GM21367 (cell line): Measurements from ENCODE around the gene ZFYVE1.
"Not testable (repeated sequence)": the region's sequence is repeated elsewhere in the genome, so short reads cannot be mapped to it uniquely, and the experiment has no call there.

Experiments used
- ATAC-seq: cut with Tn5 transposase; IDR thresholded peaks from one replicate; pipeline ENCODE4 v1.9.1; 2021; ENCODE audit not compliant: unreplicated experiment

The ZFYVE1 gene

GRCh38 chr14:73007835-73008234, 19.1 kb downstream of the ZFYVE1 start:
- no peak for ATAC-seq

GRCh38 chr14:73004641-73005040, 22.3 kb downstream of the ZFYVE1 start:
- ATAC-seq, result not testable (repeated sequence)

DNA sequence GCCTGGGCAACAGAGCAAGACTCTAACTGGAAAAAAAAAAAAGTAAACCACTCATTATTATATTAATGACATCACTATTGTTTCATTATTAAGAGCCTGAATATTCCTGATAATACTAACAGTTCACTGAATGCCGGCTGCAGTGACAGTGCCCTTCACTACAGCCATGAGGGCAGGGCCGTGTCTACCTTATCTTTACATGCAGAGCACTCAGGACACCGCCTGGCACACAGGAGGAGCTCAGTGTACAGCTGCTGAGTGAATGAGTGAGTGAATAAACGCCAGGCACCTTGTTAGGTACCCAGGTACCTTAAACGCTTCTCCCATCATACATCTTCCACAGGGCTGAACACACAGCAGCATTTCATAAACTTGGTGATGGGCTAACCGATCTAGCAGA, 23.2 kb downstream of the ZFYVE1 start:
- ATAC-seq, result no peak

DNA sequence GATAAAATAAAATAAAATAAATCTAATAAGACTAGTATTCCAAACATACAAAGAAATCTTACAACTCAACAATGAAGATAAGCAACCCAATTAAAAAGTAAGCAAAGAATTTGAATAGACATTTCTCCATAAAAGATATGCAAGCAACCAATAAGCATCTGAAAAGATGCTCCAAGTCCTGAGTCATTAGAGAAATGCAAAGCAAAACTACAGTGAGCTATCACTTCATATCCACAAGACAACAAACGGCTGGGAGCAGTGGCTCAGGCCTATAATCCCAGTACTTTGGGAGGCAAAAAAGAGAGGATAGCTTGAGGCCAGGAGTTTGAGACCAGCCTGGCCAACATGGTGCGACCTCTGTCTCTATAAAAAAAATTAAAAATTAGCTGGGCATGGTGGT, 26.8 kb downstream of the ZFYVE1 start:
- ATAC-seq, result no peak

DNA sequence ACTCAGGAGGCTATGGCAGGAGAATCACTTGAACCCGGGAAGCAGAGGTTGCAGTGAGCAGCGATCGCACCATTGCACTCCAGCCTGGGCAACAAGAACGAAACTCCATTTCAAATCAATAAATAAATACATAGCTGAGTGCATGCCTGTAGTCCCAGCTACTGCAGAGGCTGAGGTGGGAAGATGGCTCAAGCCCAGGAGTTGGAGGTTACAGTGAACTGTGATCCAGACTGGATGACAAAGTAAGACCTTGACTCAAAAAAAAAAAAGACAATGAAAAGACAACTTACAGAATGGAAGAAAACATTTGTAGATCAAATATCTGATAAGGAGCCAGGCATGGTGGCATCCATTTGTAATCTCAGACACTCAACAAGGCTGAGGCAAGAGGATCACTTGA, 27.6 kb downstream of the ZFYVE1 start:
- ATAC-seq, result no peak

GRCh38 chr14:72998252-72998903, 28.5 kb downstream of the ZFYVE1 start:
- ATAC-seq, result no peak

GRCh38 chr14:72996916-72997315, 30.0 kb downstream of the ZFYVE1 start:
- ATAC-seq, result no peak

DNA sequence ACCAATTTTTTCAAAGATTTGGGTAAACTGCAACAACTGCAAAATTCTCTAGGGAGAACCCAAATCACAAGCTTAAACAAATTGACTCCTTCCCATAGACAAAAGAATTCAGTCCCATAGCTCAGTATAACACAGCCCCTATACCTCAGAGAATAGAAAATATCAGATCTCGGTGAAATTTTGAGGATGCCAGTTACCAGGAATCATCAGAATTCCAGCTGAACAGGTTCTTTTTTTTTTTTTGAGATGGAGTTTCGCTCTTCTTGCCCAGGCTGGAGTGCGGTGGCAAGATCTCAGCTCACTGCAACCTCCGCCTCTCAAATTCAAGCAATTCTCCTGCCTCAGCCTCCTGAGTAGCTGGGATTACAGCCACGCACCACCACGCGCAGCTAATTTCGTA, 36.7 kb downstream of the ZFYVE1 start:
- no peak for ATAC-seq

DNA sequence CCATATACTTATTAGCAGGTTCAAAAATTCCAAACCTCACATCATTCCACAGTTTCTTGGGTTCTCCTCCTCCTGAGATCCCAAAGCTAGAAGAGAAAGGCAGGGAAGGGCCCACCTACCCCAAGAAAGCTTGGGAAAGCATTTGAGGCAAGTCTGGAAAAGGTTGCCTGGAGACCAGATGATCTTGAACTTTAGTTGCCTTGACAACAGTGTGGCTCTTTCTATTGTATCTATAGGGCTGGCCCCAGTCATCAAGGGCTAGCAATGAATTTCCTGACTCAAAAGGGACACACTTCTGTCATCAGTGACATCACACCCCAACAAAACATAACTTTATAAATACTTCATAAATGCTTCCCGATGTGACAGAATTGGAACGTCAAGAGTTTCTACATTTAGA, 40.0 kb downstream of the ZFYVE1 start:
- no peak for ATAC-seq

DNA sequence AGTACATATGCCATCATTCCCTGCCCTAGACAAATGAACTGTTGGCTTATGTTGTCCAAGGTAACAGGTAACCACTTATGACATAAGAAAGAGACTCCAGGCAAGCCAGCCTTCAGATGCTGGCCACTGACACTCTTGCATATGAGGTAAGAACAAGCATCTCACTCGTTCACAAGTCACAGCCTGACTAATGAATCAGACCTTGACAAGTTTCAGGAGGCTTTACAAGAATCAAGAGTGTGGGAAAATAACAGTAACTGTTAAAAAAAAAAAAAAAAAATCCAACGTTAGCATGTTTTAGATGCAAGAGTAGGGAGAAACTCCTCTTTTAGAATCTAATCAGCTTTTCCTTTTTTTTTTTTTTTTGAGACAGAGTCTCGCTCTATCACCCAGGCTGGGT, 40.7 kb downstream of the ZFYVE1 start:
- no peak for ATAC-seq

DNA sequence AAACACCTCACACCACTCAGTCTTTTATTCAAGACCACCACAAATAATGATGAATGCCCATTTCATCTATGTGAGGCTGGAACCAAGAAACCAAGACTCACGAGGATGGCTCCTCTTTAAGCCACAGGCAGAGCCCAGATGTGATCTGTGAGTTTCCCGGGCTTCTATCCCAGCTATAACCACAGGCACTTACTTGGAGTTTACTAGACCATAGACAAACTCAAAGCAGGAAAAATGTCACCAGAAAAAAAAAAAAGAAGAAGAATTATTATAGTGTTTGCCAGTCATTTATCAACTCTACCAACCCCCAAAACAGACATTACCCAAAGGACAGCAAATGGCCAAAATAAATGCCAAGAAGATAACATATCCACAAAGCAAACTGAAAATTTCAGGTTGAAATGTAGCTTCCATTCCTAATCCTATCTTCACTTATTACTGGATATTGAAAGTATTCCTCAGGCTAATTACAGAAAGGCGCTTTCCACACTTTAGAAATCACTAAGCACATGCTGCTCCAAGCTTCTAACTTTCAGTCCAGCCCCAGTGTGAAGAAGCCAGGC, 44.7 kb downstream of the ZFYVE1 start:
- no peak for ATAC-seq

- no peak for ATAC-seq
These were observed 46.0 kb downstream of the ZFYVE1 start for GRCh38 chr14:72980863-72981262.

DNA sequence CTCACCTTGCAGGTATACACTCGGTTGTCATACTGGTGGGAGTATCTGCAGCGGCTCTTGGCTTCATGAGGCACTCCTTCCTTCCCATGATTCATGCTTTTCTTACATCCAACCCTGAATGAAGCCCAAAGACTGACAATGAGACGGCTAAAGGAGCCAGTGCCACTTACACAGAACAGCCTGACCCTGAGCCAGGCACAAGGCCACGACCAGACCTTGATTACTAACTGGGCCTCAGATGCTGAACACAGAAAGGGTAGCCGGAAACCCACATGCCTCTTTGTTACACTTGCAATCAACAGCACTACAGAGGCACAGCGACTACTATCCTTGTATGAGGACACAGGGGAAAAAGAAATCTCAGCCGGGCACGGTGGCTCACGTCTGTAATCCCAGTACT, 48.0 kb downstream of the ZFYVE1 start:
- no peak for ATAC-seq

GRCh38 chr14:72975770-72976169, 51.1 kb downstream of the ZFYVE1 start:
- ATAC-seq, result no peak

GRCh38 chr14:72974661-72975060, 52.2 kb downstream of the ZFYVE1 start:
- no peak for ATAC-seq

DNA sequence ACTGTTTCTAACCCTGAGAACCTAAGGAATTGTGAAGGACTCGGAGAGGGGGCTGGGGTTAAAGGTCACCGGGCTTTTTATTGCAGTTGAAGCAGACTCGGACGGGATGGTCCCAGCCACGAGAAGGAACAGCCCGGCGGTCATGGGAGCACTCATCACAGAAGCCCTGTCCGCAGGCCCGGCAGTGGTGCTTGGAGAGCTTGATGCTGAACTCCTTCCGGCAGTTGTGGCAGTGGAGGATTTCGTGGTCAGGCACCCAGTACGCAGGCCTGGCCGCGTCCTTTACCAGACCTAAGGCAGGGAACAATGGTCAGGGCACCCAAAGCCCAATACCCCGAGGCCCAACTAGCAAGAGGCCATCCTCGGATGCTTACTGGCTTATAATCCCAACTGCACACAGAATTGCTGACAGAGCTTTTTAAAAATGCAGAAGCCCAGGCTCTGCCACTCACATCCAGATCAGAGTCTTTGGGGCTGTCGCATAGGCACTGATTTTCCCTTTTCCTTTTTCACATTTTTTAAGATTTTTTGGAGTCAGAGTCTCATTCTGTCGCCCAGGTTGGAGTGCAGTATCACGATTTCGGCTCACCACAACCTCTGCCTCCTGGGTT, 56.0 kb downstream of the ZFYVE1 start:
- ATAC-seq, result no peak

DNA sequence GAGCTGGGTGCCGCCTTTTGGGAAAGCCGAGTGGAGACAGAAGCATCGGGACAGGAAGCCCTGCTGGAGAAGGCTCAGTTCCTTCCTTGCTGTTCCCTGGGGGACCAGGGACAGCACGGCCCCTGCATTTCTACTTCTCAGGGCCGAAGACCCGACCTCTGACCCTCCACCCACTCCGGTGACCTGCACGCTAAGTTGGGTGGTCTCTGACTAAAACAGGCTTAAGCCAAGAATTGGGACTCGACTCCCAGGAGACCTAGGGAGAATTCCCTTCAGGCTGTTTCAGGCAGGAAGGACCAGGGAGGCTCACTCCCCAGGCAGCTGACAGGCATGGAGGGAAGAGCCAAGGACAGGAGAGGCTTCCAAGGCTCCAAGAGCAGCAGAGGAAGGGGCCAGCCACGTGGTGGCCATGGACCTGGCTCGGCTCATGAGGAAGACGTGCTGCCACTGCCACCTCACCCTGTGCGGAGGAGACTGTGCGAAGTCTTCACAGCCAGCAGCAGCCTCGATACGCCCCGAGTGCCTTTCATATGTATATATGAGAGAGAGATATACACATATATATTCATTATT, 56.8 kb downstream of the ZFYVE1 start:
- no peak for ATAC-seq

- ATAC-seq, result no peak
These were observed 58.6 kb downstream of the ZFYVE1 start for GRCh38 chr14:72968316-72968715.

DNA sequence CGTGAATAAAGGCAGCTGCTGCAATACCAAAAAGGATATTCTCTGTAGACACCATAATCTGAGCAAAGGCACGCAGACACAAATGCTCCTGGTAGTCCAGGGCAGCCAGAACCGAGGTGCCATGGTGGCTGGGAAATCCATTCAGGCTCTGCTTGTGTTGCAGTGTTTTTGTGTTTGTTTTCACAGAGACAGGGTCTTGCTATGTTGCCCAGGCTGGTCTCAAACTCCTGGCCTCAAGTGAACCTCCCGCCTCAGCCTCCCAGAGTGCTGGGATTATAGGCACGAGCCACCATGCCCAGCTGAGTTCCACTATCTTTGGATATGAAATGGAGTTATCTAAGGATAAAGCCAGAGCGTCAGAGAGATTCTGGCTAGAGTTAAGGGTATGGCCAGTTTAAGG, 60.9 kb downstream of the ZFYVE1 start:
- ATAC-seq, result no peak

GRCh38 chr14:72965249-72965648, 61.7 kb downstream of the ZFYVE1 start:
- no peak for ATAC-seq

GRCh38 chr14:72962829-72963312, 64.0 kb downstream of the ZFYVE1 start:
- ATAC-seq, result no peak

DNA sequence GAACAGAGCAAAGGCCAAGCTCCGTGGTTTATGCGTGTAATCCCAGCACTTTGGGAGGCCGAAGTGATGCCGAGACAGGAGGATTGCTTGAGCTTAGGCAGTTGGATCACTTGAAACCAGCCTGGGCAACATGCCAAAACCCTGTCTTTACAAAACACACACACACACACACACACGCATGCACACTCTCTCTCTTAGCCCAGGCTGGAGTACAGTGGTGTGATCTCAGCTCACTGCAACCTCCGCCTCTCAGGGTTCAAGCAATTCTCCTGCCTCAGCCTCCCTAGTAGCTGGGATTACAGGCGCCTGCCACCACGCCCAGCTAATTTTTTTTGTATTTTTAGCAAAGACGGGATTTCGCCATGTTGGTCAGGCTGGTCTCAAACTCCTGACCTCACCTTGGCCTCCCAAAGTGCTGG, 64.6 kb downstream of the ZFYVE1 start:
- ATAC-seq, result not testable (repeated sequence)
